Large intestine (tissue), 3 donors: ENCODE results near the gene SPOUT1. TPM values are rescaled to one million over a fixed set of nuclear protein-coding genes. Genes with fewer than 3 reads are reported as not detected.
"Not testable (repeated sequence)": the region's sequence is repeated elsewhere in the genome, so short reads cannot be mapped to it uniquely, and the experiment has no call there.

Experiments used
- DNase-seq, 2 donors: peaks; one replicate each; pipeline versions ENCODE4 v3.0.0 to v3.0.0-alpha.2; 2013
- H3K27ac ChIP-seq: one replicate; pipeline ENCODE4 v1.5.1; 2013; ENCODE audit warnings: low read length
- H3K27me3 ChIP-seq: 2 replicates; pipeline ENCODE4 v1.6.1; 2013; ENCODE audit warnings: low read length; ENCODE audit not compliant: control insufficient read depth, insufficient read depth
- H3K36me3 ChIP-seq: 2 replicates; pipeline ENCODE4 v1.6.1; 2013; ENCODE audit warnings: low read length; ENCODE audit not compliant: control insufficient read depth, insufficient read depth
- H3K4me1 ChIP-seq: one replicate; pipeline ENCODE4 v1.6.1; 2013; ENCODE audit warnings: low read length; ENCODE audit not compliant: control insufficient read depth, insufficient read depth
- H3K4me3 ChIP-seq: one replicate; pipeline ENCODE4 v1.5.1; 2013; ENCODE audit warnings: low read length
- H3K9me3 ChIP-seq: one replicate; pipeline ENCODE4 v1.6.1; 2013; ENCODE audit warnings: mild to moderate bottlenecking, low read depth, low read length, moderate library complexity; ENCODE audit not compliant: control insufficient read depth
- WGBS: methylation state at CpG from one replicate; pipeline ENCODE4 v1.1.5; 2013; ENCODE audit warnings: low lambda C conversion rate; ENCODE audit not compliant: insufficient coverage; 5-methylcytosine and 5-hydroxymethylcytosine counted together
- polyA plus RNA-seq: library from polyadenylated mRNA; unstranded; fragments of 120-200 nt; gene quantifications from one replicate; pipeline ENCODE4 v1.2.1, GENCODE V29; 2013

Gene SPOUT1
- polyA plus RNA-seq, 1 donor, result 36.2 TPM

DNA sequence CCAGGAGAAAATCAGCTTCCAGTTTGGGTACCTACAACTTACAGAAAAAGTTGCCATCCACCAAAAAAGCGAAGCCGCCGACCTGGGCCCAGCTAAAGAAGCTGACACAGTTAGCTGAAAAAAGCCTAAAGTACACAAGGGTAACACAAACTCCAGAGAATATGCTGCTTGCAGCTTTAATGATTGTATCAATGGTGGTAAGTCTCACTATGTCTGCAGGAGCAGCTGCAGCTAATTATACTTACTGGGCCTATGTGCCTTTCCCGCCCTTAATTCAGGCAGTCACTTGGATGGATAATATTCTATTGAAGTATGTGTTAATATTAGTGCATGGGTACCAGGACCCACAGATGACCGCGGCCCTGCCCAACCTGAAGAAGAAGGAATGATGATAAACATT, 24.9 kb upstream of the SPOUT1 start:
- not testable (repeated sequence) for H3K4me1 ChIP-seq, H3K4me3 ChIP-seq, H3K27ac ChIP-seq, H3K27me3 ChIP-seq, H3K9me3 ChIP-seq, DNase-seq, H3K36me3 ChIP-seq
- no CpG with 5 or more reads among the region's 6 CpGs for WGBS

GRCh38 chr9:128852646-128853045, 23.1 kb upstream of the SPOUT1 start:
- not testable (repeated sequence) for DNase-seq, H3K9me3 ChIP-seq, H3K27me3 ChIP-seq, H3K4me1 ChIP-seq, H3K36me3 ChIP-seq, H3K27ac ChIP-seq, H3K4me3 ChIP-seq
- 100% methylated on average over 2 of the region's 2 CpGs for WGBS

GRCh38 chr9:128851779-128852600, 22.4 kb upstream of the SPOUT1 start:
- not testable (repeated sequence) for H3K9me3 ChIP-seq, H3K36me3 ChIP-seq, DNase-seq, H3K27me3 ChIP-seq, H3K4me3 ChIP-seq, H3K4me1 ChIP-seq, H3K27ac ChIP-seq
- WGBS, result 54% methylated on average over 2 of the region's 10 CpGs

DNA sequence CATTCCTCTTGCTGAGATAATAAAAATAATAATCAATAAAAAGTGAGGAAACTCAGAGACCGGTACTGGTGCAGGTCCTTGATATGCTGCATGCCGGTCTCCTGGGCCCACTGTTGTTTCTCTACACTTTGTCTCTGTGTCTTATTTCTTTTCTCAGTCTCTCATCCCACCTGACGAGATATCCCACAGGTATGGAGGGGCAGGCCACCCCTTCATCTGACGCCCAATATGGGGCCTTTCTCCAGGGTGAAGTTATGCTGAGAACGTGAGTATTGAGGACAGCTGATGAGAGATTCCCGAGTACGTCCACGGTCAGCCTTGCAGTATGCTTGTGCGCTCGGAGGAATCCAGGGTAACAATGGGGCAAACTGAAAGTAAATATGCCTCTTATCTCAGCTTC, 21.4 kb upstream of the SPOUT1 start:
- not testable (repeated sequence) for H3K4me3 ChIP-seq, H3K9me3 ChIP-seq, H3K27me3 ChIP-seq, H3K36me3 ChIP-seq, H3K27ac ChIP-seq, H3K4me1 ChIP-seq, DNase-seq
- WGBS, result 100% methylated on average over 1 of the region's 10 CpGs

DNA sequence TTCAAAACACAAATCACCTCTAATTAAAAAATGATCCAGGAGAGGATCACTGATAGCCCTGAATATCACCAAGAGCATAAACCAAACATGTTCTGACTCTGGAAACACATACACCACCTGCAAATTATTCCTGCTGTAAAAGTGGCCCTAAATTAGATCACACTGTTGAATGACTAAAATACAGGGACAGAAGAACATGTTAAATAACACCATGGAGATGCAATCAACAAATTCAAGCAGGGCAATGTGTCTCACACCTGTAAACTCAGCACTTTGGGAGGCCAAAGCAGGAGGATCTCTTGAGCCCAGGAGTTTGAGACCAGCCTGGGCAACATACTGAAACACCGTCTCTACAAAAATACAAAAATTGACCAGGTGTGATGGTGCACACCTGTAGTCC, 18.2 kb upstream of the SPOUT1 start:
- Histone ChIP-seq H3K4me1 (no peaks in the 10 kb centered on the region), H3K27me3 (no peaks in the 10 kb centered on the region), H3K36me3 (no peaks in the 10 kb centered on the region), H3K9me3 (peaks cover 5% of the 10 kb centered on the region), H3K4me3 (no peak overlapping the region), H3K27ac (no peak overlapping the region)
- DNase-seq, result no peak
- no CpG with 5 or more reads among the region's 1 CpG for WGBS

DNA sequence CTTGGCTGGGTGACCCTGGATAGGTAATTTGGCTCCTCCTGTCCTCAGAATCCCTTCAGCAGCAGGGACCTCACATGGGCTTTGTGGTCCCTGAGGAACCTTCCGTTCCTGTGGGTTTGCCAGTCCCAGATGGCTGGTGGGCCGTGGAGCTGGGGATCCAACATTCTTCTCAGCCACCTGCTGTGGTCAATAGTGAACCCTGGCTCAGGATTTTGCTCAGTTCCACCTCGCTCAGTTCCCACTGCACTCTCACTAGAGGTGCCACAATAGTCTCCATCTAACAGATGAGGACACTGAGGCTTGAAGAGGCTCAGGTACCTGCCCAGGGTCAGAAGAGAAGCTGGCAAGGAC, 17.1 kb upstream of the SPOUT1 start:
- no CpG with 5 or more reads among the region's 3 CpGs for WGBS
- DNase-seq, result no peak
- no peak overlapping the region for H3K4me3 ChIP-seq
- no peaks in the 10 kb centered on the region for H3K27me3 ChIP-seq
- H3K27ac ChIP-seq, result no peak overlapping the region
- H3K9me3 ChIP-seq, result peaks cover 5% of the 10 kb centered on the region
- H3K4me1 ChIP-seq, result no peaks in the 10 kb centered on the region
- peaks cover 2% of the 10 kb centered on the region for H3K36me3 ChIP-seq

DNA sequence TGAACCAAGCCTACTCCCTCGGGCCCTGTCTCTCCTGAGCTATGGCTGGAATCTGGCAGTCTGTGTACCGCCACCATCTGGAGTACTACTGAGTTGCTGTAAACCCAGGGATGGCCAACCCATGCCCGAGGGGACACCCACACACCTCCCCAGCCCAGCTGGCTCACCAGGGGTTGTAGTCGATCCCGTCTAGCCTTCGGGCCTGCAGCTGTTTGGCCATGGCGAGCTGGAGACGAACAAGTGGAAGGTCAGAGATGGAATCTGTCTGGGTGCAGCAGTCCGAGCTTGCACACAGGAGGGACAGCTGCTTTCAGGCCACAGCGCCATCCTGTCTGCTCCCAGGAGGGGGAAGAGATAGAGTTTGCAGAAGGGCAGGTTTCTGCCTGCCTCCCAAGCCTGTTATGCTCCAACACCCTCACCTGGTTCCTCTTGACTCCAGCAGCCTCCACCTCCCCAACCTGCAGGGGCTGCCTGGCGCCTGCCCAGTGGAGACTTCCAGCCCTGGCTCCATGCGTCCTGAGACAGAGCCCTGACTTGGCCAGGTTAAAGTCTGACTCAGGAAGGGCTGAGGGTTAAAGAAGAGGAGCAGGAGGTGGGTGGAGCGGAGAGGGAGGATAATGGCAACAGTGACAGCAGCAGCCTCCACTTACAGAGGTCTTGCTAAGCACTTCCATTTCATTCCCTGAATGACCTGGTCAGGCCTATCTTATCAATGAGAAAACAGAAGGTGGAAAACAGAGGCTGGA, 15.8 kb upstream of the SPOUT1 start:
- WGBS, result no CpG with 5 or more reads among the region's 13 CpGs

GRCh38 chr9:128843171-128843570, 13.6 kb upstream of the SPOUT1 start:
- not testable (repeated sequence) for H3K4me3 ChIP-seq, H3K36me3 ChIP-seq, H3K27ac ChIP-seq, H3K4me1 ChIP-seq, H3K27me3 ChIP-seq, DNase-seq, H3K9me3 ChIP-seq
- WGBS, result no CpG with 5 or more reads among the region's 7 CpGs

More for the DNA sequence above, 15.8 kb upstream of the SPOUT1 start:
- Histone ChIP-seq H3K4me1 (no peaks in the 10 kb centered on the region), H3K4me3 (no peak overlapping the region), H3K27me3 (no peaks in the 10 kb centered on the region), H3K36me3 (peaks cover 2% of the 10 kb centered on the region), H3K9me3 (peaks cover 5% of the 10 kb centered on the region), H3K27ac (no peak overlapping the region)
- no peak for DNase-seq

GRCh38 chr9:128841694-128842492, 12.3 kb upstream of the SPOUT1 start:
- WGBS, result 100% methylated on average over 1 of the region's 12 CpGs
- no peak overlapping the region for H3K4me3 ChIP-seq
- no peaks in the 10 kb centered on the region for H3K9me3 ChIP-seq
- H3K4me1 ChIP-seq, result peaks cover 14% of the 10 kb centered on the region
- no peak overlapping the region for H3K27ac ChIP-seq
- H3K27me3 ChIP-seq, result no peaks in the 10 kb centered on the region
- H3K36me3 ChIP-seq, result peaks cover 2% of the 10 kb centered on the region
- DNase-seq, result no peak

GRCh38 chr9:128840524-128840923, 10.9 kb upstream of the SPOUT1 start:
- 100% methylated on average over 1 of the region's 1 CpG for WGBS
- peaks cover 5% of the 10 kb centered on the region for H3K36me3 ChIP-seq
- no peak overlapping the region for H3K27ac ChIP-seq
- H3K4me1 ChIP-seq, result peaks cover 14% of the 10 kb centered on the region
- no peaks in the 10 kb centered on the region for H3K9me3 ChIP-seq
- no peak overlapping the region for H3K4me3 ChIP-seq
- H3K27me3 ChIP-seq, result no peaks in the 10 kb centered on the region
- no peak for DNase-seq
